ENCODE measurements around the gene B3GNT9.
"Not testable (repeated sequence)": the region's sequence is repeated elsewhere in the genome, so short reads cannot be mapped to it uniquely, and the experiment has no call there.

B3GNT9 gene

DNA sequence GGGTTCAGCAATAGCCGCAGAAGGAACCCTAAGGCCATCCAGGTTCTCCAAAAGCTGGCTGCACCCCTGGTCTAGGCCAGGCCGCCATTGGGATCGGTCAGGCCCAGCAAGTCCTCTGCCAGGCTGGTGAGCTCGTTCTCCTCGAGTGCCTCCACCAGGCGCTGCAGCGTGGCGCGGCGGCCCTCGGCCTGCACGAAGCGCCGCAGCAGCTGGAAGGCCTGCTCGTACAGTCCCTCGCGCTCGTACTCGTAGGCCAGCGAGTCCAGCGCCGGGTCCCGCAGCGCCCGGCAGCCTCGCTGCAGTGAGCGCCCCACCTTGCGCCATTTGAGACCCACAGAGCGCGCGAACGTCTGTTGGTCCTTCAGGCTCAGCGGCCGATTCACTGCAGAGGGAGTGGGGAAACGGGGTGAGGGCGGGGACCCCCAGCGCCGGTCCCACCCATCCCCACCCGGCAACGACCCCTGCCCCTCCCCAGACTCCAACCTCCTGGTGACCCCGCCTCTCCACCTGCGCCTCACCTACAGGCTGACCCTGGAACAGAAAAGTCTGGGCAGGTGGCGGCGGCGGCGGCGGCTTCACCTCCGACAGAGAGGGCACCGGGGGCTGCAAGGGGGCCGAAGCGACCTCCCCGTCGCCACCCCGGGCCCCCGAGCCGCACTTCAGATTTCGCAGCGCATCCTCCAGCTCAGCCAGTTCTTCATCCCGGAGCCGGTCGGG, 3.9 kb upstream of the B3GNT9 start:
- DNase-seq (ENCODE audit: extremely low read depth in 1 of 2, low read depth in 1 of 2): no peak

DNA sequence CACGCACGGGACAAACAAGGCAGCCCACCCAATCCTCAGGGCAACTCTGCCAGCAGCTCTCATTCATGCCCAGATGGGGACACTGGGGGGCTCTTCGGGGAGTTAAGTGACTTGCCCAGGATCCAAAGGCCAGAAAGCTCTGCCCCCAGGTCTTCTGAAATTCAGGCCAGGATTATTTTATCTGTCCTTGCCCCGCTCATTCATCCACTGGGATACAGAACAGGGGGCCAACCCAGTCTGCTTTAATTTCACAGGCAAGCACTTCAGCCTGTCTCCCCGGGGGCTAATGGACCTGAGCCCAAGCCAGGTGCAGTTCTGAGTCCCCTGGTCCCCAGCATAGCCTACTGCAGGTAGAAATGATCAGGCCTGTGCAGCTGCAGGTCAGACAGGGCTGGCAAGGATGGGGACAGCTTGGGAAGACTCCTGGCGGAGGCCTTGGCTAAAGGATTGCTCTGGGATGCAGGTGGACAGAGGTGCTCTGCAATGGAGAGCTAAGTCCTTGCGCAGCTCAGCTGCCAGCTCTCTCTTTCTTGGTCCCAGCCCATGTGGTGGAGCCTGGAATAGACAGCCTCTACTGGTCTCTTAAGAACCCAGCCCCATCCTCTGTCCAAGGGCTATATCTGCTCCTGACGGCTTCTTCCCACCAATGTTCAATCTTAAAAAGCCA, 766 bp upstream of the B3GNT9 start:
- no peak for DNase-seq (ENCODE audit: extremely low read depth in 1 of 2, low read depth in 1 of 2)

GRCh38 chr16:67150047-67150832, 558 bp downstream of the B3GNT9 start:
- no peak for DNase-seq (ENCODE audit: extremely low read depth in 1 of 2, low read depth in 1 of 2)

DNA sequence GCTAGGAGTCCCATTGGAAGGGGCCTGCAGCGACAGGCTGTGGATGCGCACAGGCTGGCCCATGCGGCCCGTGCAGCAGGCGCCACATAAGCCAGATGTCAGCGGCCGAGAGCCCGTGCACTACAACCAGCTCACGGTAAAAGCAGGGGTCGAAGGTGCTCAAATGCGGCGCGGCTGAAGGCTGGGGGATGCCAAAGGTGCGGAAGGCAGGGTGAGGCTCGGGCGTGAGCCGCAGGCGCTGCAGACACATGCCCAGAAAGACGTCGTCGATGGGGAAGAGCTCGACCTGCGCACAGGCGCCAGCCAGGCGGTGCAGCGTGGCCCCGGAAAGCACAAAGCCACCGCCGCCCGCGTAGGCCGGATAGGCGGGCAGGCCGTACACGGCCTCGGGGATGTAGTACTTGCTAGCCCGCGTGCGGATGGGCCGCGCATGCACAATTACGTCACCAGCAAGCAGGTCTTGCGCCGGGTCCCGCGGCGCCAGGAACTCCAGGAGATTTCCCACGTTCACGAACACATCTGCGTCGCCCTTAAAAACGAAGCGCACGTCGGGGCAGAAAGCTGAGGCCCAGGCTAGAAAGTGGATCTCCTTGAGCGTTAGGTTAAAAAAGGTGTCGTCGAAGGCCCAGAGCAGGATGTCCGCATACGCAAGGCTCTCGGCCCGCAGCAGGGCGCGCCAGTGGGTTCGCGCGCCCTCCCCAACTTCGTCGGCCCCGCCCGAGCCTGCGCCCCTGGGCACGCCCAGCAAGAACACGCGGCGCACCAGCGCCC, 1.3 kb downstream of the B3GNT9 start:
- DNase-seq (ENCODE audit: extremely low read depth in 1 of 2, low read depth in 1 of 2): no peak

- DNase-seq (ENCODE audit: extremely low read depth in 1 of 2, low read depth in 1 of 2): no peak
Observed at GRCh38 chr16:67148656-67149275, 2.0 kb downstream of the B3GNT9 start.

GRCh38 chr16:67148221-67148620, 2.6 kb downstream of the B3GNT9 start:
- no peak for DNase-seq (ENCODE audit: extremely low read depth in 1 of 2, low read depth in 1 of 2)

- DNase-seq (ENCODE audit: extremely low read depth in 1 of 2, low read depth in 1 of 2): no peak
Observed at GRCh38 chr16:67147437-67148140, 3.2 kb downstream of the B3GNT9 start.

DNA sequence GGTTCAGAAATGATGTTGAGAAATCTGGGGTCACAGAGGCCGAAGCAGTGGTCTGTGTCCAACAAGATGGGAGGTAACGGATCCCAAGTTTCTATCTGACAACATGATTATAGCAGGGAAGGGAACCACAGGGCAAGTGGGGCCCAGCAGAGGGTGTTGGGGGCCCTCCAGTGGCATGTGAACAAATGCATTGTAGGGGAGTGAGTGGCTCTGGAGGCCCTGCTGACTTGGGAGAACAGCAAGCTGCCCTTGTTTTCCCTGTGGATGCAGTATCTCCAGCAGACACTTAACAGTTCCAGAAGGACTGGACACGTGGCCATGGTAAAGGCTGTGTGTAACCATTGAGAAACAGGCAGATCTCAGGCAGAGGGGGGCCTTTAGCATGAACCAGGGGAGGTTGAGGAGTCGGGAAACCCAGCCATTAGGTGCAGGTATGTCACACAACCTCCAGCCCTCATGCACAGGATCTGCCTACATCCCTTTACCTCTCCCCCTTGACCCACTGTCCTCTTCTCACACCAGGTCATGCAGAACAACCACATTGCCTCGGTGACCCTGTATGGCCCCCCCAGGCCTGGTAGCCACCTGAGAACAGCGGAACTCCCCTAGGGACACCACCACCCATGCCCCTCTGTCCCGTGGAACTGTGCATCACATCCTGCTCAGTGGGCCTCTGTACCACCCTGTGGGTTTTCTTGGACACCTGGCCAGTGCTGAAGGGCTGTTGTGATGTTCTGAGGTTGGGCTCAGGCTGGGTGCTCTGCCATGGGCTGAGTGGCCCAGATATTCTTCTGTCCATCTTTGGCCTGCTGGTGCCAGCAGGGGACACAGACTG, 4.1 kb downstream of the B3GNT9 start:
- DNase-seq (ENCODE audit: extremely low read depth in 1 of 2, low read depth in 1 of 2): no peak

DNA sequence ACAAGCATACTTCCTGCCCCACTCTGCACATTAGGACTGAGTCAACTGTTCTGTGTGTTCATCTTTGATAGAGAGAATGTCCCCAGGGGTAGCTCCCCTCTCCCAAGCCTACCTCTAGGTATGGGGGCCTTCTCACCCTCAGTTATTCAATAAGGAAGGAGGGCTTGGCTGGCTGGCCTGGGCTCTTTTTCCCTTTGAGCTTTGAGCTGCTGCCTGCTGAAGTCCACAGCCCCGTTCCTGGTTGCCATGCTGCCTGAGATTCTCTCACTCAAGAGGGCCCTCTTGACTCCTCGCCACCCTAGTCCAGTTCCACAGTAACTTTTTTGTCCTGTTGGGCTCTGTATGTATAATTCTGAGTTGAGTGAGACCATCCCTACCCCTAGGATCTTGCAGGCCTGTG, 5.1 kb downstream of the B3GNT9 start:
- DNase-seq (ENCODE audit: extremely low read depth in 1 of 2, low read depth in 1 of 2): no peak

DNA sequence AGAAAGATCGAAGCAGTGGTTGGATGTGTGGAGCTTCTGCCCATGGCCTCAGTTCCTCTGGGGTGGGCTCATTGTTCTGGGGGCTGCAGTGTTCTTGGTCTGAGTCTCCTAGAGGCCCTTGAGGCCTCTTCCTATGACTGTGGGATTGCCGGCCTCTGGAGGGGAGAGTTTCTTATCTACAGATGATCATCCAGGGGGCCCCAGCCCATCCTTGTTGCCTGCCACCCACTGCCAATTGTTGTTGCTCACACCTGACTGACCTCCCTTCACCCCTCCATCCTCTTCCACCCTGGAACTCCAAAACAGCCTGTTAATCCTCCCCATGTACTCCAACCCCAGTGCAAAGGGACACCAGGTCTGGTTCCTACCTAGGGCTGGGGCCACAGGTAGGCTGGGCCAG, 5.9 kb downstream of the B3GNT9 start:
- DNase-seq (ENCODE audit: extremely low read depth in 1 of 2, low read depth in 1 of 2): no peak

DNA sequence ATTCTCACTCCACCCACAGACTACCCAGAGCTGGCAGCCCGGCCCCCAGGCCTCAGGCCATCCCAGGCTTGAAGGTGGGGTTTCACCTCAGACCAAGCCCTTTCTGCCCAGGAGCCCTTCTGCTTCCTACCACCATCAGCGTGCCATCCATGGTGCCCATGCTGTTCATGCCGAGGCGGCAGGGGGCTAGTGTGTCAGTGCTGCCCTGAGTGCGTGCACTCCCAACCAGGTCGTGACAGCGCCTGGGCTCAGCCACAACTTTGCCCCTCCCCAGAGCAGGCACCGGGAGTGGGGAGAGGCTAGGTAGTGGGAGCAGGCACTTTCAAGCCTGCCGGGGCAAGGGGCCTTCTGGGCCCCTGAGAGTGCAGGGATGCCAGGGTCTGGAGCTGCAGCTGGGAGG, 8.5 kb downstream of the B3GNT9 start:
- DNase-seq (ENCODE audit: extremely low read depth in 1 of 2, low read depth in 1 of 2): no peak

GRCh38 chr16:67141391-67141790, 9.4 kb downstream of the B3GNT9 start:
- no peak for DNase-seq (ENCODE audit: extremely low read depth in 1 of 2, low read depth in 1 of 2)

GRCh38 chr16:67137605-67138004, 13.2 kb downstream of the B3GNT9 start:
- DNase-seq (ENCODE audit: extremely low read depth in 1 of 2, low read depth in 1 of 2): no peak

DNA sequence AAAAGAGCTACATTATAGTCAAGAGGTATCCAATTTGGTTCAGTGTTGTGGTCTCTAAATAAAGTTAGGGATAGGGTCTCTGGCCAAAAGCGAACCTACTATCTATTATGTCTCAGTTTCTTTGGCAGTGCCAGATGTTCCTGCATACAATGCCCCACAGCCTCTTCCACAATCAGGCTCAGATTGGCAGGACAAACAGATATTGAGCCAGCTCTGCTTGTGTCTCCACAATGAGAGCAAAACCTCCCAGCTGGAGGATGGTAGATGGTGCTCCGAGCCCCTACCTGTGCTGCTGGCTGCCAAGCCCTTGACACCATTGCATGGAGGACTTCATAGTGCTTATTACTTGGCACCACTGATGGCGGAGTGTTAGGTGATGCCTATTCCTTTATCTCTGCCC, 21.4 kb downstream of the B3GNT9 start:
- no peak for DNase-seq (ENCODE audit: extremely low read depth in 1 of 2, low read depth in 1 of 2)

- DNase-seq (ENCODE audit: extremely low read depth in 1 of 2, low read depth in 1 of 2): no peak
Observed at GRCh38 chr16:67128887-67129286, 21.9 kb downstream of the B3GNT9 start.

GRCh38 chr16:67128417-67128816, 22.4 kb downstream of the B3GNT9 start:
- DNase-seq (ENCODE audit: extremely low read depth in 1 of 2, low read depth in 1 of 2): no peak

DNA sequence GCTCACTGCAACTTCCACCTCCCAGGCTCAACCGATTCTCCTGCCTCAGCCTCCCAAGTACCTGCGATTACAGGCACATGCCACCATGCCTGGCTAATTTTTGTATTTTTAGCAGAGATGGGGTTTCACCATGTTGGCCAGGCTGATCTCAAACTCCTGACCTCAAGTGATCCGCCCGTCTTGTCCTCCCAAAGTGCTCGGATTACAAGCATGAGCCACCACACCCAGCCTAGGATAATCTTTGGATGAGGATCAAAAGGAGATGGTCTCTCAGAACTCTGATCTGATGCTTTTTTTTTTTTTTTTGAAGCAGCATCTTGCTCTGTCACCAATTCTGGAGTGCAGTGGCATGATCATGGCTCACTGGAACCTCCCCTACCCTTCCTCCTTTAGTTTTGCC, 28.0 kb downstream of the B3GNT9 start:
- DNase-seq (ENCODE audit: extremely low read depth in 1 of 2, low read depth in 1 of 2): not testable (repeated sequence)

DNA sequence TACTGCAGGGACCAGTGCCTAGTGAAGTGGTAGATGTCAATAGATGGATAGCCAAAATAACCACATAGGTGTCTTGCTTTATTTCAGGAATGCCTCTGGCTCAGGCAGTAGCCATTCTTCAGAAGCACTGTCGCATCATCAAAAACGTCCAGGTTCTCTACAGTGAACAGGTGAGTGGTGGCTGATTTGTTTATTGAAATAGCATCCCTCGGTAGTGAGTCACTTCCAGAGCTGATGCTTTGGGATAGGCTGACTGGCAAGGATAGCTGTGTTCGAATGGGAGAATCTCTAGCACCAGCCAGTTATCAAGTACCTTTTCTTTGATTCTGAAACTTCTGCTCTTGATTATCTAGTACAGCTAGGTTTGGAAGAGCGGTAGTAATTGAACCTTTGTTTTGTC, 30.8 kb downstream of the B3GNT9 start:
- DNase-seq (ENCODE audit: extremely low read depth in 1 of 2, low read depth in 1 of 2): no peak

DNA sequence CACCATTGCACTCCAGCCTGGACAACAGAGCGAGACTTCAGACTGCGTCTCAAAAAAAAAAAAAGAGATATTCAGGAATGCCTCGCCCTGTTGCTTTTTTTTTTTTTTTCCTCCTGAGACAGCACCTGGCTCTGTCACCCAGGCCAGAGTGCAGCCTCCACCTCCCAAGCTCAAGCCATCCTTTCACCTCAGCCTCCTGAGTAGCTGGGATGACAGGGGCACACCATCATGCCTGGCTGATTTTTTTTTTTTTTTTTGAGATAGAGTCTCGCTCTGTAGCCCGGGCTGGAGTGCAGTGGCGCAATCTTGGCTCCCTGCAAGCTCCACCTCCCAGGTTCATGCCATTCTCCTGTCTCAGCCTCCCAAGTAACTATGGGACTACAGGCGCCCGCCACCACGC, 33.1 kb downstream of the B3GNT9 start:
- no peak for DNase-seq (ENCODE audit: extremely low read depth in 1 of 2, low read depth in 1 of 2)
